Lower leg skin (tissue), 4 donors: Measurements from ENCODE around the gene ST3GAL4. TPM values are rescaled to one million over a fixed set of nuclear protein-coding genes. Genes with fewer than 3 reads are reported as not detected.
"Not testable (repeated sequence)": the region's sequence is repeated elsewhere in the genome, so short reads cannot be mapped to it uniquely, and the experiment has no call there.

Experiments
- DNase-seq, 2 donors: peaks; one replicate each; pipeline ENCODE4 v3.0.0-alpha.2; 2019; ENCODE audit warnings: low spot score in 2 of 2
- H3K4me3 ChIP-seq: fragments of 200-600 bp; sonication (generic); 2 replicates; pipeline ENCODE4 v1.5.1; 2017; ENCODE audit warnings: mild to moderate bottlenecking, low read depth; ENCODE audit not compliant: poor library complexity, severe bottlenecking
- CTCF ChIP-seq, 3 donors: fragments of 450-650 bp; IDR thresholded peaks; one replicate each; pipeline ENCODE4 v1.5.1; 2016; ENCODE audit warnings: antibody characterized with exemption in 3 of 3, mild to moderate bottlenecking in 3 of 3, moderate library complexity in 2 of 3
- POLR2A ChIP-seq, 2 donors: fragments of 450-650 bp; IDR thresholded peaks; one replicate each; pipeline ENCODE4 v1.6.1; 2016 to 2017; ENCODE audit warnings: antibody characterized with exemption in 2 of 2, mild to moderate bottlenecking in 1 of 2, moderate library complexity in 1 of 2
- WGBS, 2 donors: methylation state at CpG; one replicate each; pipeline ENCODE4 v1.1.5; 2018; 5-methylcytosine and 5-hydroxymethylcytosine counted together
- intact Hi-C: fragments of 100-400 bp; cut with DNase I; formaldehyde crosslinking; loops from one replicate; pipeline ENCODE4 v1.15.0; 2023; ENCODE audit warnings: low total_unique reads
- total RNA-seq, 4 donors: library from RNA; depleted of rRNA; stranded (reverse); fragments of >200 nt; gene quantifications; one replicate each; pipeline ENCODE4 v1.1.0, GENCODE V29; 2016

ST3GAL4 gene
- total RNA-seq, 4 donors from 2014 or later: 12.6 to 27.0 (median 17.1) TPM

GRCh38 chr11:126345759-126346585, 9.5 kb upstream of the ST3GAL4 start:
- TF ChIP-seq POLR2A (IDR thresholded peaks at IDR 0.05) (no peak), CTCF (IDR thresholded peaks at IDR 0.05) (no peak)
- 59 to 60% methylated on average over 17 of the region's 17 CpGs for WGBS, 2 donors
- intact Hi-C loops: no loop called here
- DNase-seq: peak in 1 of 2 donors; percentile 77
- H3K4me3 ChIP-seq: no peak overlapping the region

GRCh38 chr11:126346586-126346940, 8.9 kb upstream of the ST3GAL4 start:
- intact Hi-C loops: no loop called here
- no peak for DNase-seq
- no peak overlapping the region for H3K4me3 ChIP-seq
- 82 to 89% methylated on average over 1 of the region's 1 CpG for WGBS, 2 donors
- TF ChIP-seq POLR2A (IDR thresholded peaks at IDR 0.05) (no peak), CTCF (IDR thresholded peaks at IDR 0.05) (no peak)

- intact Hi-C loops, H3K4me3 ChIP-seq, DNase-seq: not testable (repeated sequence)
- 68 to 76% methylated on average over 7 of the region's 7 CpGs for whole genome bisulfite sequencing, 2 donors
Observed at GRCh38 chr11:126346946-126347345, 8.5 kb upstream of the ST3GAL4 start.

GRCh38 chr11:126347751-126348668, 7.5 kb upstream of the ST3GAL4 start:
- no peak for DNase-seq
- H3K4me3 ChIP-seq: no peak overlapping the region
- TF ChIP-seq POLR2A (IDR thresholded peaks at IDR 0.05) (no peak), CTCF (IDR thresholded peaks at IDR 0.05) (no peak)
- intact Hi-C loops: no loop called here
- WGBS, 2 donors: 79 to 82% methylated on average over 17 of the region's 17 CpGs

- intact Hi-C loops: no loop called here
- no peak for DNase-seq
- 60 to 68% methylated on average over 8 of the region's 8 CpGs for WGBS, 2 donors
- TF ChIP-seq POLR2A (IDR thresholded peaks at IDR 0.05) (no peak), CTCF (IDR thresholded peaks at IDR 0.05) (no peak)
- H3K4me3 ChIP-seq: no peak overlapping the region
Observed at GRCh38 chr11:126348806-126349582, 6.5 kb upstream of the ST3GAL4 start.
